ENCODE data around the gene CDH9. TPM values are rescaled to one million over a fixed set of nuclear protein-coding genes. Genes with fewer than 3 reads are reported as not detected.

Gene CDH9
- total RNA-seq, 2 donors from 2014 or later = not detected

DNA sequence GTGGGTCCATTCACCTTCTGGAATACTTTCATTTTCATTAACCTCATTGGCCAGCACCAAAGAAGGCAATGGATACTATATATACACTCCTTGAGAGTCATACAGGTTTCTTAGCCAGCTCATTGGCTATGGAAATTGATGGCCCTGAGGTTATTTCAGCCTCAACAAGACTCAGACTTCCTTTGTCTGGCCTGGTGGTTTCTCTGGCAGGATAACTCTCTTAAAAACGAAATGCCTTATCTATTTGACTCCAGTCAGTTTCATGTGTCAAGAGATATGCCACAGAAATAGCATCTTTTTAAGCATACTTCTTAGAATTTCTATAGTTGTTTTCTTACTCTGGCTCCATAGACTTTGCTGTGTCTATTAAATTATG, 28.9 kb downstream of the CDH9 start:
- no peak overlapping the region for H3K27ac ChIP-seq
- DNase-seq (ENCODE audit: low spot score) (no peak), ATAC-seq (ENCODE audit: insufficient number of reproducible peaks, low FRiP score, low read depth) (no peak)
- H3K4me3 ChIP-seq = no peak overlapping the region
- no peaks in the 10 kb centered on the region for H3K27me3 ChIP-seq (replicated peaks; ENCODE audit: insufficient read depth)
- no peaks in the 10 kb centered on the region for H3K4me1 ChIP-seq (ENCODE audit: control insufficient read depth in 1 of 2, low read depth in 2 of 2)
- no peak for TF ChIP-seq CTCF (IDR thresholded peaks at IDR 0.05)
- H3K36me3 ChIP-seq = no peaks in the 10 kb centered on the region
- no peaks in the 10 kb centered on the region for H3K9me3 ChIP-seq

DNA sequence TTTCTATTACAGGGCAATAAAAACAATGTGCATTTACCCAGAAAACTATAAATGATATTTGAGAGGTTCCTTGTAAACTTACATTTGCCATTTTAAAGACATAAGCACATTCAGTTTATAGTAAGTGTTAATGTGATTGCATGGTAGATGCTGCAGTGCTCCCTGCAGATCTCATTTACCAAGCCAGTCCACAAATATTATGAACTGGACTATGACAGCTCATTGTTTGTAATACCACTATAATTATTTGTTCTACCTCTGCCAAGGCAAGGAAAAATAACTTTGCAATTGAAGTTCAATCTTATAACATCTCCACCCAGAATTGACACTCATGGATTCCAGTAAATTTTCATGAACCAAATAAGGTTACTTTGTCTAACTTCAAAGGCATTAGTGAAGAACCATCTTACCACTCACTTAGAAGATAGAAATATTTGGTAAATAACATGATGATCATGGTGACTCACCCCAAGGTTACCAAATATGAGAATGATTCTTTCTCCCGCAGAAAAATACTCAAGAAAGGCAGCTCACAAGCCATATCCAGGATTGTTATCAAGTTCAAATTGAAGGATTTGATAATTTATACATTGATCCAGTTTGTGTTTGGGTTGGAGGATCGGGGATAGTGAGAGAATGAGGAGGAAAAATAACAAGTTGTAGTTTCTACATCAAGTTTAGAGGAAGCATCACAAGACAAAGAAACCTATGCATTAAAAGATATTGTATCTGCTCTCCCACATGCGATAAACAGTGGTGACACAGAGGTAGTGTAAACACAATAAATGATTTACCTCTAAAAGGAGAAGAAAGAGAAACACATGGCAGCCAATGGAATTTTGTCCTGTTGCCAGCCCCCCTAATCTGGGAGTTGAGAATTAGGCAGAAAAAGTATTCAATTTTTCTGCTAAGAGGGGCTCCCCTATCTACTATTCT, 29.5 kb downstream of the CDH9 start:
- Histone ChIP-seq H3K27ac (no peak overlapping the region), H3K9me3 (no peaks in the 10 kb centered on the region), H3K4me3 (no peak overlapping the region), H3K27me3 (replicated peaks; ENCODE audit: insufficient read depth) (no peaks in the 10 kb centered on the region), H3K36me3 (no peaks in the 10 kb centered on the region), H3K4me1 (ENCODE audit: control insufficient read depth in 1 of 2, low read depth in 2 of 2) (no peaks in the 10 kb centered on the region)
- DNase-seq (ENCODE audit: low spot score) (no peak), ATAC-seq (ENCODE audit: insufficient number of reproducible peaks, low FRiP score, low read depth) (no peak)
- TF ChIP-seq CTCF (IDR thresholded peaks at IDR 0.05) = no peak

GRCh38 chr5:27007121-27007520, 31.3 kb downstream of the CDH9 start:
- Histone ChIP-seq H3K36me3 (no peaks in the 10 kb centered on the region), H3K9me3 (no peaks in the 10 kb centered on the region), H3K4me3 (no peak overlapping the region), H3K27ac (no peak overlapping the region), H3K27me3 (replicated peaks; ENCODE audit: insufficient read depth) (no peaks in the 10 kb centered on the region), H3K4me1 (ENCODE audit: control insufficient read depth in 1 of 2, low read depth in 2 of 2) (no peaks in the 10 kb centered on the region)
- DNase-seq (ENCODE audit: low spot score) = no peak
- no peak for ATAC-seq (ENCODE audit: insufficient number of reproducible peaks, low FRiP score, low read depth)
- no peak for TF ChIP-seq CTCF (IDR thresholded peaks at IDR 0.05)

- DNase-seq (ENCODE audit: low spot score) (no peak), ATAC-seq (ENCODE audit: insufficient number of reproducible peaks, low FRiP score, low read depth) (no peak)
- H3K4me3 ChIP-seq = no peak overlapping the region
- no peak for TF ChIP-seq CTCF (IDR thresholded peaks at IDR 0.05)
- H3K4me1 ChIP-seq (ENCODE audit: control insufficient read depth in 1 of 2, low read depth in 2 of 2) = no peaks in the 10 kb centered on the region
- no peak overlapping the region for H3K27ac ChIP-seq
- no peaks in the 10 kb centered on the region for H3K9me3 ChIP-seq
- H3K27me3 ChIP-seq (replicated peaks; ENCODE audit: insufficient read depth) = no peaks in the 10 kb centered on the region
- no peaks in the 10 kb centered on the region for H3K36me3 ChIP-seq
Measured at GRCh38 chr5:26986985-26987384, 51.4 kb downstream of the CDH9 start.

DNA sequence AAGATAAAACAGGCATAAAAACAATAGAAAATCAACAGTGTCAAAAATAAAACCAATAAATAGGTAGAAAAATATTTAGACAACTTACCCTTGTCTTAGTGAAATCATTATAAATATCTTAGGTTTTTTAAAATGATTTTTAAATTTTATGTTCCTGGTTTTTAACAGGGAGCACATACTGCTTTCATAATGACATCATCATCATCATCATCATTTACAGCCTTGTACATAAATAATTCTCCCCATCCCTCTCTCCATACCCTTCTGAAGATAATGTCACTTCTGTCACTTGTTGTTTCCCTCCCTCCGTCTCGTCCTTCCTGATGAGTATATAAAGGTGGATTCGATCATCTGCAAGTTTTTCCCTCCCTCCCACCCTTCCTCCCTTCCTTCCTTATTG, 56.6 kb downstream of the CDH9 start:
- Histone ChIP-seq H3K9me3 (no peaks in the 10 kb centered on the region), H3K27ac (no peak overlapping the region), H3K36me3 (no peaks in the 10 kb centered on the region), H3K4me3 (no peak overlapping the region), H3K27me3 (replicated peaks; ENCODE audit: insufficient read depth) (no peaks in the 10 kb centered on the region), H3K4me1 (ENCODE audit: control insufficient read depth in 1 of 2, low read depth in 2 of 2) (no peaks in the 10 kb centered on the region)
- DNase-seq (ENCODE audit: low spot score) (no peak), ATAC-seq (ENCODE audit: insufficient number of reproducible peaks, low FRiP score, low read depth) (no peak)
- no peak for TF ChIP-seq CTCF (IDR thresholded peaks at IDR 0.05)

Data from thoracic aorta (tissue), 2 donors.